ENCODE data around the gene SLC17A9. TPM values are rescaled to one million over a fixed set of nuclear protein-coding genes. Genes with fewer than 3 reads are reported as not detected.

The SLC17A9 gene
- total RNA-seq, 1 experiment from 2014 or later, result 0.17 TPM

DNA sequence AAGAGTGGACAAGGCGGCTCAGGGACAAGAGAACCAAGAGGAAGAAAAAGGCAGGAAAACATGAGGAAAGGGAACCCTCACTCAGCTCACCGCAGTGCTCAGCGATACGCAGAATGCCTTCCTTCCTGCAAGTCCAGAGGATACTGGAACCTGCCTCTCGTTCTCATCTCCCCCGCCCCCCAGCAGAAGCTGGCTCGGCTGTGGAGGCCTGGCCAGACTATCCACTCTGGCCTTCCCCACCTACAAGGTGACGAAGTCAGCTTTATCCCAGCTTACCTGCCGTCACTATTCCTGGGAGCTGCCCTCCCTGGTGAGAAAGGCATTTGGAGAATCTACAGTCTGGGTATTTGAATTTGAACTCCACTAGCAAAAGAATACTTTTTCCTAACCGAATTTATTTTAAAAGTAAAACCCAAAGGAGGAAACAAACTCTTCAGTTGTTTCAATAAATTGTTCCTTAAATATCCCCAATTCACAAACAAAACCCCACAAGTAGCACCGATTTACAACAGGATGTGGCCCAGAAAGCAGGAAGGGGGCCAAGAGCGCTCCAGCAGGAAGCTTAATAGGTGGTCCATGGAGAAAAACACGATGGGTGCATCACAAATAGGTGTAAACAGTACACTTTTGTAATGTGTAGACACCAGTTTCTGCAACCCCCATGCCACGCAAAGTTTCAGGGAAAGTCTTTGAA lies 24.1 kb upstream of the SLC17A9 start:
- Histone ChIP-seq H3K9me3 (ENCODE audit: low read depth, low read length, poor library complexity, severe bottlenecking) (no peaks in the 10 kb centered on the region), H3K4me1 (ENCODE audit: insufficient read depth, low read length, poor library complexity, severe bottlenecking) (peaks cover 35% of the 10 kb centered on the region), H3K27me3 (replicated peaks; ENCODE audit: insufficient read depth, low read depth, low read length, poor library complexity) (no peaks in the 10 kb centered on the region), H3K4me3 (ENCODE audit: low read depth, low read length, poor library complexity, severe bottlenecking) (peak overlapping the region; percentile 35), H3K36me3 (ENCODE audit: insufficient read depth, low read length, poor library complexity, severe bottlenecking) (peaks cover 7% of the 10 kb centered on the region), H3K27ac (ENCODE audit: low read depth, low read length, poor library complexity, severe bottlenecking) (peak overlapping the region; percentile 60)
- no peak for TF ChIP-seq EZH2 (IDR thresholded peaks at IDR 0.05; ENCODE audit: borderline replicate concordance, low read depth, low read length, poor library complexity, severe bottlenecking)
- TF ChIP-seq, protein P1, sequence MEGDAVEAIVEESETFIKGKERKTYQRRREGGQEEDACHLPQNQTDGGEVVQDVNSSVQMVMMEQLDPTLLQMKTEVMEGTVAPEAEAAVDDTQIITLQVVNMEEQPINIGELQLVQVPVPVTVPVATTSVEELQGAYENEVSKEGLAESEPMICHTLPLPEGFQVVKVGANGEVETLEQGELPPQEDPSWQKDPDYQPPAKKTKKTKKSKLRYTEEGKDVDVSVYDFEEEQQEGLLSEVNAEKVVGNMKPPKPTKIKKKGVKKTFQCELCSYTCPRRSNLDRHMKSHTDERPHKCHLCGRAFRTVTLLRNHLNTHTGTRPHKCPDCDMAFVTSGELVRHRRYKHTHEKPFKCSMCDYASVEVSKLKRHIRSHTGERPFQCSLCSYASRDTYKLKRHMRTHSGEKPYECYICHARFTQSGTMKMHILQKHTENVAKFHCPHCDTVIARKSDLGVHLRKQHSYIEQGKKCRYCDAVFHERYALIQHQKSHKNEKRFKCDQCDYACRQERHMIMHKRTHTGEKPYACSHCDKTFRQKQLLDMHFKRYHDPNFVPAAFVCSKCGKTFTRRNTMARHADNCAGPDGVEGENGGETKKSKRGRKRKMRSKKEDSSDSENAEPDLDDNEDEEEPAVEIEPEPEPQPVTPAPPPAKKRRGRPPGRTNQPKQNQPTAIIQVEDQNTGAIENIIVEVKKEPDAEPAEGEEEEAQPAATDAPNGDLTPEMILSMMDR (conservative IDR thresholded peaks at IDR 0.05; ENCODE audit: low read depth, low read length), result no peak
- ChIA-PET POLR2A (ENCODE audit: low non-redundant PET) (no interaction called here), CTCF (no interaction called here)
- BruUV-seq (replicated peaks), result no TSS peak
- intact Hi-C loops (cut with micrococcal nuclease; ENCODE audit: unreplicated experiment), result no loop called here
- no peak for DNase-seq (ENCODE audit: low spot score)

DNA sequence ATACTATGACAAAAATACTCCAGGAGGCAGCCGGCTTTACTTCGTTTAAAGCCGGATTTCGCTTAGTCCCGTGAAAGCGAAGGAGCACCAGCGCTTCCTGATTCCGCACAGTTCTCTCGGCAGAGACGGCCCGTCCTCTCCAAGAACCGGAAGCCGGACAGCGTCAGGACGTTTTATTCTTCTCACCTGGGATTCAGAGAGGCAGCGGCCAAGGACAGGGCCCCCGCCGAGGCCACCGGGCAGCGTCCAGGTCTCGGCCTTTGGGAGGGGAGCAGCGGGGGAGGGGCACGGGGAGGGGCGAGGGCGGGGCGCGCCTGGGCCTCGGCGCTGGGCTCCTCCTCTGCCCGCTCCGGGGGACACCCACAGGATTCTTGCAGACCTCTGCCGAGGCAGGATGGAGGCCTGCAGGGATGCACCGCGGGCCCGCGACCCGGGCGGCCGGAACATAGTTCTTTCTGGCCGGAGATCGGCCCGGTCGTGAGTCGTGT lies 23.4 kb upstream of the SLC17A9 start:
- Histone ChIP-seq H3K27me3 (replicated peaks; ENCODE audit: insufficient read depth, low read depth, low read length, poor library complexity) (no peaks in the 10 kb centered on the region), H3K4me3 (ENCODE audit: low read depth, low read length, poor library complexity, severe bottlenecking) (peak overlapping the region; percentile 35), H3K27ac (ENCODE audit: low read depth, low read length, poor library complexity, severe bottlenecking) (peak overlapping the region; percentile 60), H3K4me1 (ENCODE audit: insufficient read depth, low read length, poor library complexity, severe bottlenecking) (peaks cover 29% of the 10 kb centered on the region), H3K36me3 (ENCODE audit: insufficient read depth, low read length, poor library complexity, severe bottlenecking) (peaks cover 7% of the 10 kb centered on the region), H3K9me3 (ENCODE audit: low read depth, low read length, poor library complexity, severe bottlenecking) (no peaks in the 10 kb centered on the region)
- POLR2A ChIA-PET (ENCODE audit: low non-redundant PET), result no interaction called here
- DNase-seq (ENCODE audit: low spot score), result peak; percentile 52
- intact Hi-C loops (cut with micrococcal nuclease; ENCODE audit: unreplicated experiment), result no loop called here
- BruUV-seq (replicated peaks), result no TSS peak
- TF ChIP-seq, protein P1 (conservative IDR thresholded peaks at IDR 0.05; ENCODE audit: low read depth, low read length), result no peak
- no peak for TF ChIP-seq EZH2 (IDR thresholded peaks at IDR 0.05; ENCODE audit: borderline replicate concordance, low read depth, low read length, poor library complexity, severe bottlenecking)
- CTCF ChIA-PET, result no interaction called here

DNA sequence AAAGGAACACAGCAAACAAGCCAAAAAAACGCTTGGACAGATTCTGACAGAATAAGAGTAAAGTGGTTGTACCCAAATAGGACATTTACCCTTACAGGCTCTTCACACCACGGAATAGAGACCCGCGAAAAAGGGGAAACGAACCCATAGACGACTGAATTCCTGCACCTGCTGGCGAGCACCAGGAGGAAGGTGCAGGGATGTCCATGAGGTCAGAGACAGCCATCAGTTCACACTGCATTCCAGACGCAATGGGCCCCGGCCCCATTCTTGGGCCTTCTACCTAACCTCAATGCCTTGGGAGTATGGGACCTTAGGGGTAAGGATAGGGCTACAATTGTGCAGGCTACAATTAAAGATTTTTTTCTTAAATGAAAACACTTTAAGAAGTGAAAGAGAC lies 21.0 kb upstream of the SLC17A9 start:
- Histone ChIP-seq H3K27me3 (replicated peaks; ENCODE audit: insufficient read depth, low read depth, low read length, poor library complexity) (no peaks in the 10 kb centered on the region), H3K36me3 (ENCODE audit: insufficient read depth, low read length, poor library complexity, severe bottlenecking) (peaks cover 26% of the 10 kb centered on the region), H3K9me3 (ENCODE audit: low read depth, low read length, poor library complexity, severe bottlenecking) (no peaks in the 10 kb centered on the region), H3K27ac (ENCODE audit: low read depth, low read length, poor library complexity, severe bottlenecking) (peak overlapping the region; percentile 5), H3K4me1 (ENCODE audit: insufficient read depth, low read length, poor library complexity, severe bottlenecking) (peaks cover 33% of the 10 kb centered on the region), H3K4me3 (ENCODE audit: low read depth, low read length, poor library complexity, severe bottlenecking) (no peak overlapping the region)
- ChIA-PET CTCF (no interaction called here), POLR2A (ENCODE audit: low non-redundant PET) (no interaction called here)
- TF ChIP-seq, protein P1 (conservative IDR thresholded peaks at IDR 0.05; ENCODE audit: low read depth, low read length), result no peak
- TF ChIP-seq EZH2 (IDR thresholded peaks at IDR 0.05; ENCODE audit: borderline replicate concordance, low read depth, low read length, poor library complexity, severe bottlenecking), result no peak
- DNase-seq (ENCODE audit: low spot score), result no peak
- intact Hi-C loops (cut with micrococcal nuclease; ENCODE audit: unreplicated experiment), result no loop called here
- BruUV-seq (replicated peaks), result no TSS peak

Measured in A673 (cell line).